ENCODE data around the gene SMPX. TPM values are rescaled to one million over a fixed set of nuclear protein-coding genes. Genes with fewer than 3 reads are reported as not detected.

SMPX gene
- total RNA-seq, 1 experiment from 2014 or later, result not detected

GRCh38 chrX:21770631-21771321 is 12.9 kb upstream of the SMPX start:
- TF ChIP-seq CTCF (conservative IDR thresholded peaks at IDR 0.05), result no peak
- no peak for TF ChIP-seq EZH2 (IDR thresholded peaks at IDR 0.05; ENCODE audit: low read depth)
- intact Hi-C loops (cut with micrococcal nuclease; ENCODE audit: unreplicated experiment), result no loop called here
- Histone ChIP-seq H2AFZ (no peak overlapping the region), H3K4me2 (no peak overlapping the region), H3K9me2 (ENCODE audit: insufficient read depth) (no peaks in the 10 kb centered on the region), H4K20me1 (ENCODE audit: insufficient read depth) (no peaks in the 10 kb centered on the region), H3K4me3 (no peak overlapping the region), H3F3A (ENCODE audit: insufficient read depth, low read depth) (no peaks in the 10 kb centered on the region), H3K27me3 (ENCODE audit: insufficient read depth, low read depth) (no peaks in the 10 kb centered on the region), H3K79me2 (ENCODE audit: low read depth) (no peaks in the 10 kb centered on the region), H3K9me3 (ENCODE audit: insufficient read depth, low read depth) (no peaks in the 10 kb centered on the region), H3K27ac (no peak overlapping the region), H3K36me3 (ENCODE audit: low read depth) (no peaks in the 10 kb centered on the region), H3K4me1 (replicated peaks; ENCODE audit: insufficient read depth) (no peaks in the 10 kb centered on the region)
- POLR2A ChIA-PET (ENCODE audit: unreplicated experiment), result no interaction called here
- no TSS peak for BruUV-seq (replicated peaks)
- CTCF ChIA-PET, result no interaction called here
- peak in 1 of 2 experiments; percentile 11 for DNase-seq

GRCh38 chrX:21766101-21766500 is 8.2 kb upstream of the SMPX start:
- Histone ChIP-seq H3K27me3 (ENCODE audit: insufficient read depth, low read depth) (no peaks in the 10 kb centered on the region), H3K27ac (no peak overlapping the region), H4K20me1 (ENCODE audit: insufficient read depth) (no peaks in the 10 kb centered on the region), H3K79me2 (ENCODE audit: low read depth) (no peaks in the 10 kb centered on the region), H2AFZ (no peak overlapping the region), H3K36me3 (ENCODE audit: low read depth) (no peaks in the 10 kb centered on the region), H3F3A (ENCODE audit: insufficient read depth, low read depth) (no peaks in the 10 kb centered on the region), H3K9me3 (ENCODE audit: insufficient read depth, low read depth) (no peaks in the 10 kb centered on the region), H3K4me2 (no peak overlapping the region), H3K4me1 (replicated peaks; ENCODE audit: insufficient read depth) (no peaks in the 10 kb centered on the region), H3K4me3 (no peak overlapping the region), H3K9me2 (ENCODE audit: insufficient read depth) (no peaks in the 10 kb centered on the region)
- intact Hi-C loops (cut with micrococcal nuclease; ENCODE audit: unreplicated experiment), result no loop called here
- CTCF ChIA-PET, result no interaction called here
- DNase-seq, result peak in 1 of 2 experiments; percentile 46
- POLR2A ChIA-PET (ENCODE audit: unreplicated experiment), result no interaction called here
- no TSS peak for BruUV-seq (replicated peaks)
- no peak for TF ChIP-seq EZH2 (IDR thresholded peaks at IDR 0.05; ENCODE audit: low read depth)
- no peak for TF ChIP-seq CTCF (conservative IDR thresholded peaks at IDR 0.05)

- no peaks in the 10 kb centered on the region for H3K9me2 ChIP-seq (ENCODE audit: insufficient read depth)
- no peak overlapping the region for H3K4me3 ChIP-seq
- no peaks in the 10 kb centered on the region for H3F3A ChIP-seq (ENCODE audit: insufficient read depth, low read depth)
- no peak overlapping the region for H3K27ac ChIP-seq
- no peaks in the 10 kb centered on the region for H3K9me3 ChIP-seq (ENCODE audit: insufficient read depth, low read depth)
- H3K36me3 ChIP-seq (ENCODE audit: low read depth), result no peaks in the 10 kb centered on the region
- H3K79me2 ChIP-seq (ENCODE audit: low read depth), result no peaks in the 10 kb centered on the region
- no peak for TF ChIP-seq CTCF (conservative IDR thresholded peaks at IDR 0.05)
- no peak for TF ChIP-seq EZH2 (IDR thresholded peaks at IDR 0.05; ENCODE audit: low read depth)
- no peak overlapping the region for H2AFZ ChIP-seq
- no TSS peak for BruUV-seq (replicated peaks)
- no peaks in the 10 kb centered on the region for H3K4me1 ChIP-seq (replicated peaks; ENCODE audit: insufficient read depth)
- H3K27me3 ChIP-seq (ENCODE audit: insufficient read depth, low read depth), result no peaks in the 10 kb centered on the region
- POLR2A ChIA-PET (ENCODE audit: unreplicated experiment), result no interaction called here
- no peak overlapping the region for H3K4me2 ChIP-seq
- CTCF ChIA-PET, result no interaction called here
- DNase-seq, result peak in 1 of 2 experiments; percentile 43
- intact Hi-C loops (cut with micrococcal nuclease; ENCODE audit: unreplicated experiment), result no loop called here
- no peaks in the 10 kb centered on the region for H4K20me1 ChIP-seq (ENCODE audit: insufficient read depth)
Measured at GRCh38 chrX:21764008-21764407, 6.1 kb upstream of the SMPX start.
